Mucosa of stomach (tissue), 1 donor: ENCODE measurements around the gene CYTH4.
"Not testable (repeated sequence)": the region's sequence is repeated elsewhere in the genome, so short reads cannot be mapped to it uniquely, and the experiment has no call there.

Source experiments
- H3K27me3 ChIP-seq: one replicate; pipeline ENCODE4 v1.7.0; 2013; ENCODE audit warnings: mild to moderate bottlenecking, low read length; ENCODE audit not compliant: control insufficient read depth, insufficient read depth
- H3K36me3 ChIP-seq: one replicate; pipeline ENCODE4 v1.7.0; 2013; ENCODE audit warnings: low read length; ENCODE audit not compliant: control insufficient read depth, insufficient read depth
- H3K4me1 ChIP-seq: one replicate; pipeline ENCODE4 v1.7.0; 2013; ENCODE audit warnings: mild to moderate bottlenecking, low read length; ENCODE audit not compliant: control insufficient read depth, insufficient read depth
- H3K4me3 ChIP-seq: one replicate; pipeline ENCODE4 v1.7.0; 2013; ENCODE audit warnings: low read length
- H3K9ac ChIP-seq: one replicate; pipeline ENCODE4 v1.7.0; 2013; ENCODE audit warnings: mild to moderate bottlenecking, low read length, moderate library complexity
- H3K9me3 ChIP-seq: one replicate; pipeline ENCODE4 v1.7.0; 2013; ENCODE audit warnings: mild to moderate bottlenecking, low read length, moderate library complexity; ENCODE audit not compliant: control insufficient read depth
- donor health status: Pancreatic carcinoma.

The CYTH4 gene

DNA sequence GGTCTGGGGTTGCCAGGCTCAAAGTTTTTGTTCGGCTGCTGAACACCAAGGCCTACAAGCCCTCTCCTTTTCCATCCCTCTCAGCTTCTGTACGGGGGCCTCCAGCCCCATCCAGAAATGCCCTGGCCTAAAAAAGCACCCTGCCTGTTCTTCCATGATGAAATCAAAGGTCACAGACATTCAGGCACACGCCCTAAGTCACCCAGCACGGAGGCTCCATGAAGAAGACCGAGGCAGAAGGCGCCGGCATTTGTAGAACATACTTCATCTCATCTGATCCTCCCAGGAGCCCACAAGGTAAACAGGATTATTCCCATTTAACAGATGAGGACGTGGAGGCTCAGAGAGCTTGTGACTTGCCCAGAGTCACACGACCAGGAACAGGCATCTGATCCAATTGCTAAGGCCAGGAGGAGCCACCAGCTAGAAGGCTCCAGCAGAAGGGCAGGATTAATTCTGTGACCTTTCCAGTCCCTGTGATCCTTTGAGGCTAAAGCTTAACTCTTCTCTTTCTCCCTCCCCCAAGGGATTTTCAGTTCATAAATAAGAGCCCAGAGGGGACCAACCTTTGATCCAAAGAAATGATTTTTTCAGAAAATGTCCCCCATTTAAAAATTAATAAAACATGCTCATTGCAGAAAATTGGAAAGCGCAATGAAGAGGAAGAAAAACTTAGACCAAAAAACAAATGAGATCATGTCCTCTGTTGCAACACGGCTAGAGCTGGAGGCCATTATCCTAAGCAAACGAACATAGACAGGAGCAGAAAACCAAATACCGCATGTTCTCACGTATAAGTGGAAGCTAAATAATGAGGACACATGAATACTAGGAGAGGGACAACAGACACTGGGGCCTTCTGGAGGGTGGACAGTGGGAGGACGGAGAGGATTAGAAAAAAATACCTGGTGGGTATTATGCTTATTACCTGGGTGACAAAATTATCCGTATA is 38.7 kb downstream of the CYTH4 start:
- Histone ChIP-seq H3K27me3 (no peaks in the 10 kb centered on the region), H3K36me3 (no peaks in the 10 kb centered on the region), H3K9ac (no peak overlapping the region)

DNA sequence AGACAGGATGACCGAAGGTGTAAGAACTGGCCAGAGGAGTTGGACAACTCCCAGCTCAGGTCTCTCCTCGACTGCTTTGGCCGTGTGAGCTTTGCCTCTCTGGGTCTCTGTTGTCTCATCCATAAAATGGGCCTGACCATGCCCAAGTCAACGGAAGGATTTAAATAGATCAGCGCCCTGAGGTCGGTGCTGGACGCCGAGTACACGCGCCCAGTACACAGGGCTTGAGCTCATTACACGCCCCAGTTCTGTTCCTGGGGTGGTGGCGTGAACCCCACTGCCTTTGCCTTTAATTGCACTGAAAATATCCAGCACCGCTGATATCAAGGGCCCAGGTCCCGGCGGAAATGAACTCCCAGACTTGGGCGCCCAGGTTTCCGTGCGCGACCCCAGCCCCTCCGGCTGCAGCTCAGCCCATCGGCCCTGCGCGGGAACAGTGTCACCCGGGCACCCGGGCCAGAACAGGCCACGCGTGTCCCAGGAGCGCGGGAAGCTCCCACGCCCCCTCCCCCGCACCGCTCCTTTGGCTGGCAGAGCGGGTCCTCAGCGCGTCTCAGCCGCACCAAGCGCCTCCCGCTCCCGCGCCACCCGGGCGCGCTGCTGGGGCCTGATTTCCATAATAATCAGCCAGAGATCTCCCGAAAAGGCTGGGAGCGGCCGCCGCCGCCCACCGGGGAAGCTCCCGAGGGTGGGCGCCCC is 42.2 kb downstream of the CYTH4 start:
- Histone ChIP-seq H3K4me1 (peaks cover 55% of the 10 kb centered on the region), H3K9ac (peak overlapping the region; percentile 51), H3K27me3 (no peaks in the 10 kb centered on the region), H3K9me3 (no peaks in the 10 kb centered on the region), H3K4me3 (no peak overlapping the region), H3K36me3 (no peaks in the 10 kb centered on the region)

More for the DNA sequence above, 38.7 kb downstream of the CYTH4 start:
- peaks cover 44% of the 10 kb centered on the region for H3K4me1 ChIP-seq
- no peak overlapping the region for H3K4me3 ChIP-seq
- H3K9me3 ChIP-seq = no peaks in the 10 kb centered on the region

DNA sequence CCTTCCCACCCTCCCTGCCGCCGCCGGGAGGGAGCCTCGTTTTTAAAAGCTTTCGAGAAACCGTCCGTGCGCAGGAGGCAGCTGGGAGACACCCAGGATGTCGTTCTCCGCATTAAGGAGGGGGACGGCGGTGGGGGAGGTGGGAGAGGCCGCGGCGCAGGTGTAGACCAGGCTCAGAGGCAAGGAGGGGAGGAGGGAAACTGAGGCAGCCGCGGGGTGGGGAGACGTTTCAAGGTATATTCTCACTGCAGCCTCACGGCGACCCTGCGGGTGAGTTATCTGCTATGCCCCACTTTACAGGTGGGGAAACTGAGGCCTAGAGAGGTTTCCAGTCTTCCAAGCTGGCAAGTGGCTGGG is 42.7 kb downstream of the CYTH4 start:
- H3K4me1 ChIP-seq = peaks cover 61% of the 10 kb centered on the region
- H3K36me3 ChIP-seq = no peaks in the 10 kb centered on the region
- peak overlapping the region; percentile 51 for H3K9ac ChIP-seq
- H3K9me3 ChIP-seq = no peaks in the 10 kb centered on the region
- no peaks in the 10 kb centered on the region for H3K27me3 ChIP-seq
- no peak overlapping the region for H3K4me3 ChIP-seq

DNA sequence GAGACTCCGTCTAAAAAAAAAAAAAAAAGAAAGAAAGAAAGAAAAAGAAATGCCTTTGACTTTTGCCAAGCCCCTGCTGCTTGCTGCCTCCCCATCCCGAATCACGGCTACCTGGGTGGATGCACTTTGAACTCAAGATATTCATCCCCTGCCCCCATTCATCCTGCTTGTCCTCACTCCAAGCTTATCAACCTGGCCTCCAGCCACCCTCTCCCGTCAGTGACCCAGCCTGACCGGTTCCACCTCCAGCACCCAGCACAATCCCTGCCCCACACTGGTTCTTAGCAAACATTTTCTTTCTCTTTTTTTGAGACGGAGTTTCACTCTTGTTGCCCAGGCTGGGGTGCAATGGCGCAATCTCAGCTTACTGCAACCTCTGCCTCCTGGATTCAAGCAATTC is 44.4 kb downstream of the CYTH4 start:
- Histone ChIP-seq H3K9me3 (no peaks in the 10 kb centered on the region), H3K4me3 (no peak overlapping the region), H3K27me3 (peaks cover 8% of the 10 kb centered on the region), H3K36me3 (no peaks in the 10 kb centered on the region), H3K4me1 (peaks cover 66% of the 10 kb centered on the region), H3K9ac (no peak overlapping the region)

DNA sequence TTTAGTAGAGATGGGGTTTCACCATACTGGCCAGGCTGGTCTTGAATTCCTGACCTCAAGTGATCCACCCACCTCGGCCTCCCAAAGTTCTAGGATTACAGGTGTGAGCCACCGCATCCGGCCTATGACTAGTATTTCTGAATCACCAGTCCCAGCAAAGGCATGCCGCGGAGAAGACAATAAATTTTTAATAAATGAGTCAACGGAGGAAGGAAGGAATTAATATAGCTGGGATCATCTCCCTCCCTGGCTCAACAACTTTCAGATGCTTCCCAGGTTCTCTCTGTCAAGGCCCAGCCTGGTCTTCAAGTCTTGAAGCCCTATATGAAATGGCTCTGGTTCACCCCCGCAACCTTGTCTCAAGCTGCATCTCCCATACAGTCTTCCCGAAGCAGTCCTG is 45.7 kb downstream of the CYTH4 start:
- Histone ChIP-seq H3K4me1 (peaks cover 63% of the 10 kb centered on the region), H3K27me3 (peaks cover 20% of the 10 kb centered on the region), H3K9me3 (no peaks in the 10 kb centered on the region), H3K9ac (no peak overlapping the region), H3K4me3 (no peak overlapping the region), H3K36me3 (no peaks in the 10 kb centered on the region)

- H3K9me3 ChIP-seq, H3K4me3 ChIP-seq, H3K9ac ChIP-seq, H3K36me3 ChIP-seq: not testable (repeated sequence)
- Histone ChIP-seq H3K4me1 (peaks cover 62% of the 10 kb centered on the region), H3K27me3 (peaks cover 24% of the 10 kb centered on the region)
Measured at GRCh38 chr22:37328538-37329237, 46.4 kb downstream of the CYTH4 start.

- H3K4me1 ChIP-seq = peaks cover 58% of the 10 kb centered on the region
- H3K4me3 ChIP-seq = no peak overlapping the region
- no peaks in the 10 kb centered on the region for H3K9me3 ChIP-seq
- no peak overlapping the region for H3K9ac ChIP-seq
- peaks cover 32% of the 10 kb centered on the region for H3K27me3 ChIP-seq
- no peaks in the 10 kb centered on the region for H3K36me3 ChIP-seq
Measured at GRCh38 chr22:37329238-37330140, 47.2 kb downstream of the CYTH4 start.

GRCh38 chr22:37330200-37331033 is 48.1 kb downstream of the CYTH4 start:
- Histone ChIP-seq H3K9ac (no peak overlapping the region), H3K9me3 (no peaks in the 10 kb centered on the region), H3K4me1 (peaks cover 62% of the 10 kb centered on the region), H3K36me3 (no peaks in the 10 kb centered on the region), H3K27me3 (peaks cover 42% of the 10 kb centered on the region), H3K4me3 (no peak overlapping the region)

- H3K4me3 ChIP-seq = no peak overlapping the region
- H3K36me3 ChIP-seq = no peaks in the 10 kb centered on the region
- peaks cover 43% of the 10 kb centered on the region for H3K27me3 ChIP-seq
- H3K9me3 ChIP-seq = no peaks in the 10 kb centered on the region
- H3K9ac ChIP-seq = no peak overlapping the region
- peaks cover 66% of the 10 kb centered on the region for H3K4me1 ChIP-seq
Measured at GRCh38 chr22:37331034-37331428, 48.7 kb downstream of the CYTH4 start.

DNA sequence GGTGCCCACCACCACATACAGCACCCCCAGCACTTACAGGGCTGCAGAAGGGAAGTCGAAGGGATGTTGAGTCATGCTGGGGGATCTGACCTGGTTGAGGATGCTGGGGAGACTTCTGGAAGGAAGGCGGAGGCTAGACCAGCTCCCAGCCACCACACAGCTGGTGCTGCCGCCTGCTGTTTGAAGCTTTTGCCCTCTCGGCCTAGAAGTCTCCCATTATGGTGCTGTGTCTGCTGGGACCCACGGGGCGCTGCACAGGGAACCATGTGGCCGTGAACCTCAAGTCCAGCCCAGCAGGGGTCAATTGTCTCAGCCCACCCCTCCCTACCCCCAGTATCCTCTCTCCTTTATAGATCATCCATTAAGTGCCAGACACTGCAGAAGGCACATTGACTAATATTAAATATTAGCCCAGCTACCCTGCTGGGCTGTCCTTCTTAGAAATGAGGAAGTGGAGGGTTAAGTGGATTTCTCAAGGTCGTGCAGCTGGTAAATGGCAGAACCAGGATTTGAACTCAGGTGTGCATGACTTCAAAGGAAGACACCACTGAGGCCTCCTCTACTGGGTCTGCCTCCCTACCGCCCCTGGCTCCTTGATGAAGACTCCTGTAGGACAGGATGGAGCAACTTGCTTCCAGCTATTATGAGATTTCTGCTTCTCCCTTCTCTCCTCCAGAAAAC is 49.7 kb downstream of the CYTH4 start:
- no peaks in the 10 kb centered on the region for H3K36me3 ChIP-seq
- H3K9me3 ChIP-seq = no peaks in the 10 kb centered on the region
- H3K4me1 ChIP-seq = peaks cover 68% of the 10 kb centered on the region
- H3K9ac ChIP-seq = no peak overlapping the region
- H3K27me3 ChIP-seq = peaks cover 43% of the 10 kb centered on the region
- H3K4me3 ChIP-seq = no peak overlapping the region
